ENCODE results near the gene TAF11.

DNA sequence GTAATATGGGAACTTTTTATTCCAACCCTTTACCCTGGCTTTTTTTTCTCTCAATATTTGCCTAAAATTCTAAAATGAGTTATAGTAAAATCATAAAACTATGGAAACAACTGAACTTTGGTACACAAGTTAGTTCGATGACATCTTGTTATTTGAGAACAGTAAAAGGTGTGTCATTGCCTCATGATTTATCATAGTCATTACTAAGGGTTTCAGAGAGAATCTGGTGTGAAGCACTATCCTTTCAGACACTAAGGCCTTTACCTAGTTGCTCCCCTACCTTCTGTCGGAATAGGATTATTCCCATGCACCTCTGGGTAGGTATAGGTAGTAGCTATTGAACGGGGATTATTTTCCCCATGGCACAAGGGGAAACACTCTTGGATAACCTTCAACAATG, 11.4 kb downstream of the TAF11 start:
- TF ChIP-seq TAF1 (IDR thresholded peaks at IDR 0.05; ENCODE audit: low read depth) (no peak), EP300 (IDR thresholded peaks at IDR 0.05; ENCODE audit: borderline replicate concordance) (no peak), RAD21 (IDR thresholded peaks at IDR 0.05; ENCODE audit: low read depth) (no peak), FOXM1 (IDR thresholded peaks at IDR 0.05; ENCODE audit: borderline replicate concordance, low read depth) (no peak), CEBPB (IDR thresholded peaks at IDR 0.05) (no peak), NFIC (IDR thresholded peaks at IDR 0.05) (no peak), EGR1 (IDR thresholded peaks at IDR 0.05) (no peak), YY1 (IDR thresholded peaks at IDR 0.05; ENCODE audit: low read depth) (no peak), ZBTB7A (IDR thresholded peaks at IDR 0.05; ENCODE audit: low read depth) (no peak), TEAD4 (IDR thresholded peaks at IDR 0.05) (no peak)
- TF ChIP-seq, protein P1, sequence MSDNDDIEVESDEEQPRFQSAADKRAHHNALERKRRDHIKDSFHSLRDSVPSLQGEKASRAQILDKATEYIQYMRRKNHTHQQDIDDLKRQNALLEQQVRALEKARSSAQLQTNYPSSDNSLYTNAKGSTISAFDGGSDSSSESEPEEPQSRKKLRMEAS (IDR thresholded peaks at IDR 0.05) = no peak
- TF ChIP-seq, protein P2, sequence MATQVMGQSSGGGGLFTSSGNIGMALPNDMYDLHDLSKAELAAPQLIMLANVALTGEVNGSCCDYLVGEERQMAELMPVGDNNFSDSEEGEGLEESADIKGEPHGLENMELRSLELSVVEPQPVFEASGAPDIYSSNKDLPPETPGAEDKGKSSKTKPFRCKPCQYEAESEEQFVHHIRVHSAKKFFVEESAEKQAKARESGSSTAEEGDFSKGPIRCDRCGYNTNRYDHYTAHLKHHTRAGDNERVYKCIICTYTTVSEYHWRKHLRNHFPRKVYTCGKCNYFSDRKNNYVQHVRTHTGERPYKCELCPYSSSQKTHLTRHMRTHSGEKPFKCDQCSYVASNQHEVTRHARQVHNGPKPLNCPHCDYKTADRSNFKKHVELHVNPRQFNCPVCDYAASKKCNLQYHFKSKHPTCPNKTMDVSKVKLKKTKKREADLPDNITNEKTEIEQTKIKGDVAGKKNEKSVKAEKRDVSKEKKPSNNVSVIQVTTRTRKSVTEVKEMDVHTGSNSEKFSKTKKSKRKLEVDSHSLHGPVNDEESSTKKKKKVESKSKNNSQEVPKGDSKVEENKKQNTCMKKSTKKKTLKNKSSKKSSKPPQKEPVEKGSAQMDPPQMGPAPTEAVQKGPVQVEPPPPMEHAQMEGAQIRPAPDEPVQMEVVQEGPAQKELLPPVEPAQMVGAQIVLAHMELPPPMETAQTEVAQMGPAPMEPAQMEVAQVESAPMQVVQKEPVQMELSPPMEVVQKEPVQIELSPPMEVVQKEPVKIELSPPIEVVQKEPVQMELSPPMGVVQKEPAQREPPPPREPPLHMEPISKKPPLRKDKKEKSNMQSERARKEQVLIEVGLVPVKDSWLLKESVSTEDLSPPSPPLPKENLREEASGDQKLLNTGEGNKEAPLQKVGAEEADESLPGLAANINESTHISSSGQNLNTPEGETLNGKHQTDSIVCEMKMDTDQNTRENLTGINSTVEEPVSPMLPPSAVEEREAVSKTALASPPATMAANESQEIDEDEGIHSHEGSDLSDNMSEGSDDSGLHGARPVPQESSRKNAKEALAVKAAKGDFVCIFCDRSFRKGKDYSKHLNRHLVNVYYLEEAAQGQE (IDR thresholded peaks at IDR 0.05; ENCODE audit: low read depth) = no peak
- TF ChIP-seq, protein P3, sequence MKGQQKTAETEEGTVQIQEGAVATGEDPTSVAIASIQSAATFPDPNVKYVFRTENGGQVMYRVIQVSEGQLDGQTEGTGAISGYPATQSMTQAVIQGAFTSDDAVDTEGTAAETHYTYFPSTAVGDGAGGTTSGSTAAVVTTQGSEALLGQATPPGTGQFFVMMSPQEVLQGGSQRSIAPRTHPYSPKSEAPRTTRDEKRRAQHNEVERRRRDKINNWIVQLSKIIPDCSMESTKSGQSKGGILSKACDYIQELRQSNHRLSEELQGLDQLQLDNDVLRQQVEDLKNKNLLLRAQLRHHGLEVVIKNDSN (IDR thresholded peaks at IDR 0.05) = no peak

All from Ishikawa (cell line).